ENCODE measurements around the gene NRDC.

DNA sequence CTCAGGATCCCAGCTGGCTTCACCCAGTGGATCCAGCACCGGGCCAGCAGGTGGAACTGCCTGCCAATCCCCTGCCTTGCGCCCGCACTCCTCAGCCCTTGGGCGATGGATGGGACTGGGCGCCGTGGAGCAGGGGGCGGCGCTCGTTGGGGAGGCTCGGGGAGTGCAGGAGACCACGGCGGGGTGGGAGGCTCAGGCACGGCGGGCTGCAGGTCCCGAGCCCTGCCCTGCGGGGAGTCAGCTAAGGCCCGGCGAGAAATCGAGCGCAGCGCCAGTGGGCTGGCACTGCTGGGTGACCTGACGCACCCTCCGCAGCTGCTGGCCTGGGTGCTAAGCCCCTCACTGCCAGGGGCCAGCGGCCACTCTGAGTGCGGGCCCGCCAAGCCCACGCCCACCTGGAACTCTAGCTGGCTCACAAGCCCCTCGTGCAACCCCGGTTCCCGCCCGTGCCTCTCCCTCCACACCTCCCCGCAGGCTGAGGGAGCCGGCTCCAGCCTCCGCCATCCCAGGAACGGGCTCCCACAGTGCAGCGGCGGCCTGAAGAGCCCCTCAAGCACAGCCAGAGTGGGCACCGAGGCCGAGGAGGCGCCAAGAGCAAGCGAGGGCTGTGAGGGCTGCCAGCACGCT, 31.1 kb downstream of the NRDC start:
- no peak for TF ChIP-seq POLR2A (IDR thresholded peaks at IDR 0.05; ENCODE audit: low read depth)
- no peak for TF ChIP-seq POLR2AphosphoS5 (IDR thresholded peaks at IDR 0.05)
- TF ChIP-seq, protein P1, sequence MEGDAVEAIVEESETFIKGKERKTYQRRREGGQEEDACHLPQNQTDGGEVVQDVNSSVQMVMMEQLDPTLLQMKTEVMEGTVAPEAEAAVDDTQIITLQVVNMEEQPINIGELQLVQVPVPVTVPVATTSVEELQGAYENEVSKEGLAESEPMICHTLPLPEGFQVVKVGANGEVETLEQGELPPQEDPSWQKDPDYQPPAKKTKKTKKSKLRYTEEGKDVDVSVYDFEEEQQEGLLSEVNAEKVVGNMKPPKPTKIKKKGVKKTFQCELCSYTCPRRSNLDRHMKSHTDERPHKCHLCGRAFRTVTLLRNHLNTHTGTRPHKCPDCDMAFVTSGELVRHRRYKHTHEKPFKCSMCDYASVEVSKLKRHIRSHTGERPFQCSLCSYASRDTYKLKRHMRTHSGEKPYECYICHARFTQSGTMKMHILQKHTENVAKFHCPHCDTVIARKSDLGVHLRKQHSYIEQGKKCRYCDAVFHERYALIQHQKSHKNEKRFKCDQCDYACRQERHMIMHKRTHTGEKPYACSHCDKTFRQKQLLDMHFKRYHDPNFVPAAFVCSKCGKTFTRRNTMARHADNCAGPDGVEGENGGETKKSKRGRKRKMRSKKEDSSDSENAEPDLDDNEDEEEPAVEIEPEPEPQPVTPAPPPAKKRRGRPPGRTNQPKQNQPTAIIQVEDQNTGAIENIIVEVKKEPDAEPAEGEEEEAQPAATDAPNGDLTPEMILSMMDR (IDR thresholded peaks at IDR 0.05): no peak
